ENCODE measurements around the gene LENEP.

LENEP gene

DNA sequence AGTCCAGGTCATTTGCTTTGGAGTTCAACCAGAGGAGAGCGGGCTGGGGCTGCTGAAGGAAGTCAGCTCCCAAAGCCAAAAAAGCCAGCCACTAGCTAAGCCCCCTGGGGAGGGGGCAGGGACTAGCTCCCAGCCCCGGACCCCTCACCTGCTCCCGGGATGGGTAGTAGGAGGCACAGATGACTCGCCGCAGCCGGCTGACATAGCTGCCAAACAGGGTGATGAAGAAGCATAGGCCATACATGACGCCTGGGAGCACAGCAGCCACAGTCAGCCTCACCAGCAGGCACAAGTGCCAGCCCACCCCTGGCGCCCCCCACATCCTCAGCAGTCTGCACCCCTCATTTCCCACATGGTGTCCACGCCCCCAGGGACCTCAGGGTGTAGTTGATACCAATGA lies 32.8 kb downstream of the LENEP start:
- no peak for DNase-seq (ENCODE audit: low read depth)

- DNase-seq (ENCODE audit: low read depth), result no peak
Observed at GRCh38 chr1:155026588-155026987, 33.2 kb downstream of the LENEP start.

DNA sequence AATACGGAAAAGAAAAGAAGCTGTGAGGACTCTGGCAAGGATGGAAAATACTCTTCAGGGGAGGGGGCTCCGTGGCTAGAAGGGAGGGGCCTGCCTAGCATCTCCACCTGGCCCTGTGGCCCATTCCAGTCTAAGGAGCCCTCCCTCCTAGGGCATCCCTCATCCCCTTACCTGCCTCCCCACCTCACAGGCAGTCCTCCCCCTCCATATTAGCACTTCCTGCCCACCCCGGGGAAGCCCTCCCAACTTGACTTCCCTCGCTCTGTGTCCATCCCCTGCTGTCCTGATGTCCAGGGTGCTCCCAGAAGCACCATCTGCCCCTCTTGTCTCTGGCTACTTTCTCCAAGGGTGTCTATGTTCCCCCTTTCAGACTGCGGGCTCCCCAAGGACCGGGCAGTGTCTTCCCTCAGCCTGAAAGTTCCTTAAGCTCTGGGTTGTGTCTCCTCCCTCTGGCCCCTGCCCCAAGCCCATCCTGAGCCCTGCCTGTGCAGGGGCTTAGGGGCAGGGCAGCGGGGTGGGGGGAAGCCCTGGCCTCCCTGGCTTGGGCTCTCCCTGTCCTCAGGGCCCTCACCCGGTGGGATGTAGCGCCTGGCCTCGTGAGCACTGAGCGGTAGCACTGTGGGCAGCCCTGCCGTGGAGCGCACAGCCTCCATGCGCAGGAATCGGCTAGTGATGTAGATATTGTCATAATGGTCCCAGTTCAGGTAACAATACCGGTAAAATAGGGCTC lies 36.3 kb downstream of the LENEP start:
- no peak for DNase-seq (ENCODE audit: low read depth)

DNA sequence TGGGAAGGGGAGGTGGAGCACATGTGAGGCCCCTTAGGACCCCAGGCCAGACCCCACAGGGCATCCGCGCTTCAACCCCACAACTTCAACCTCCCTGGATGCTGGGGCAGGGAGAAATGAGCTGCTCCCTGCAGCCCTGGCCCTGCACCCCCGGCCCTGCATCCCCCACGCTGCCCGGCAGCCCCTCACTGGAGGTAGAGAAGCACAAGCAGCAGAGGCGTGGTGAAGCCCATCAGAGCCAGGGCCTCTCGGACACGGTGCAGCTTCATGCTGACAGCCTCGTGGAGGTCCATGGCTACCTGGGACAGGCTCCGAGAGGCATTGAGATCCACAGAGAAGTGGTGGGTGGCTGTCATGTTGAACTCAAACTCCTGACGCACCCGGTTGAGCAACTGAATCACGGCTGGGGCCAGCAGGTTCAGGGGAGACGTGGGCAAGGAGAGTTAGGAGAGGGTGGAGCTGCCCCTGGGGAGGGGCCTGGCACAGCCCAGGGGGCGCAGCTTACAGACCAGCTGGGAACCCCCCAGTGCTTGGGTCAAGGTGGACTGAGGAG lies 36.9 kb downstream of the LENEP start:
- no peak for DNase-seq (ENCODE audit: low read depth)

DNA sequence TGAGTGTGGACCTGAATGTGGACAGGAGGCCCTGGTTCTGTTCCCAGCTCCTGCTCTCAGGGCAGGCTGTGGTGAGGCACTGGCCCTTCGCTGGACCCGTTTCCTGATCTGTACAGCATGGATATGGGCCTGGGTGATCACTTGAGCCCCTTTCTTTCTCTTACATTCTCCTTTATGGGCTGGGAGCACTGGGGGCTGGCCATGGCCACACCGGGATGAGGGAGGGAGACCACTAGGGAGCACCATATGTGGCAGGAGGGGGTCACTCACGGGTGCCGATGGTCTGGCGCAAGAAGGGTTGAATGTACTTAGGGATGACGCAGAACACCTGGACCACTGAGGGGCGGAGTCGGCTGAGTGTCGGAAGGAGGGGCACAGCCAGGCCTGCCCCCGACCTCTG lies 37.5 kb downstream of the LENEP start:
- no peak for DNase-seq (ENCODE audit: low read depth)

GRCh38 chr1:155032886-155033285 lies 39.5 kb downstream of the LENEP start:
- no peak for DNase-seq (ENCODE audit: low read depth)

GRCh38 chr1:155033524-155033923 lies 40.1 kb downstream of the LENEP start, which contains the start of the genes DCST1 and DCST2:
TSS of gene DCST1 (plus strand) at chr1:155033824. CDS start at chr1:155034037, 213 bp downstream.
TSS of gene DCST2 (minus strand) at chr1:155033781. CDS start at chr1:155033701, 80 bp downstream.
- no peak for DNase-seq (ENCODE audit: low read depth)

DNA sequence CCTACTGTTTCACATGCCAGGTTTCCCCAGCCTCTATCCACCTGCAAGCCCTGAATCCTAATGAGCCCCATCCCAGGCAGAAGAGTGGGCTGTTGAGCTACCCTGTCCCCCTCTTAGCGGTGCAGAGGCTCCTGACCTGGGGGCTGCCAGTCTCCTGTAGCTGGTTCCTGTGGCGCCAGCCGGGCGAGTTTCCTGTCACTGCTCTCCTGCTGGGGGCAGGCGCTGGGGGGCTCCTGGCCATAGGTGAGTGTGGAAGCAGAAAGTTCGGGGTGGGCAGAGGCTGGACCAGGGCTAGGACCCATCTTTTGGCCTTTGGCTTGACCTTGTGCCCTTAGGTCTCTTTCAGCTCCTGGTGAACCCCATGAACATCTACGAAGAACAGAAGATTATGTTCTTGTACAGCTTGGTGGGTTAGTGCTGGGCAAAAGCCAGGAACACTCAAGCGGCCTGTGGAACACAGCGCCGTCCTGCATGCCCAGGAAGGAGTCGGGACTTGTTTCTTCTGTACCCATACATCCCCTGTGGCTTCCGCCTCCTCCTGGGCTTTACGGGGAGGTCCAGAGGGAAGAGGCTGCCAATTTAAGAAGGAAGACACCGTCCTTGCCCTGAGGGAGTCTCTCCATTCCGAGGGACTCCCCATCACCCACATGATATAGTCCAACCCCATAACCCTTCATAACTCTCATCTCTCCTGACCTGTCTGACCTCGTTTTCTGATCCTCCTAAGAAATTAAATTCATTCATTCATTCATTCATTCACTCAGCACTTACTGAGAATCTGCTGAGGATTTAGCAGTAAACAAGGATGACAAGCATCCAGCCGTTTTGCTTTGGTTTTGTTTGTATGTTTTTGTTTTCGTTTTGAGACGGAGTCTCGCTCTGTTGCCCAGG lies 41.2 kb downstream of the LENEP start:
- DNase-seq (ENCODE audit: low read depth), result no peak

DNA sequence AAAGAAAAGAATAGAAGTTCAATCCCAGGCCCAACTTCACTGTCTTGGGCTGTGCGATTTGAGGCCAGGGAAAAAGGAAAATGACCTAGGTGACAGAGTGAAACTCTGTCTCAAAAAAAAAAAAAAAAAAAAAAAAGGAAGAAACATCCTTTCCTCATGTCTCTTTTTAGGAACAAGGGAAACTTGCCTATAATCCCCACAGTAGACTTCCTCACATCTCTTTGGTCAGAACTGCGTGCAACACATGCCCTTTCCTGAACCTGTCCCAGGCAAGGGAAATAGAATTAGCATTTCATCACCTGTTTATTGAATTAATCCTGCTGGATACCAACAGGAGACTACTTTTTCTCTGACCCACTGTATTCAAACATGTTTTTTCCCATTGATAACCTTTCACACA lies 42.5 kb downstream of the LENEP start:
- DNase-seq (ENCODE audit: low read depth), result no peak

DNA sequence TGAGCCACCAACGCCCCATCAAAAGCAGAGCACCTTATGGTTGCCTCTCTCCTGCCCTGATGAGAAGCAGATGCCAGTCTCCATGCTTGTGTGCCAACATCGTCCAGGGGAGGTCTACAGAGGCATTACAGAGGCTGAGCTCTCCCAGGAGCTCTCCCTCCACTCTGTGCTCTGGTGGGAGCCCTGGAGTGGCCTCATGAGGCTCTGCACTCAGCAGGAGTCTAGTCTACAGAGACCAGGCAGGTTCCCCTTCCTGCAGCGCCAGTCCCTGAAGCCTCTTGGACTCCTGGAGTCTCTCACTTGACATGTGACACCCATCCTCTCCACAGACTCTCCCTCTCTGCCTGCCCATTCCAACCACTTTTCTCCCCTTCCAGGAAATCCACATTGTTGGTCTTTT lies 43.7 kb downstream of the LENEP start:
- DNase-seq (ENCODE audit: low read depth), result no peak

DNA sequence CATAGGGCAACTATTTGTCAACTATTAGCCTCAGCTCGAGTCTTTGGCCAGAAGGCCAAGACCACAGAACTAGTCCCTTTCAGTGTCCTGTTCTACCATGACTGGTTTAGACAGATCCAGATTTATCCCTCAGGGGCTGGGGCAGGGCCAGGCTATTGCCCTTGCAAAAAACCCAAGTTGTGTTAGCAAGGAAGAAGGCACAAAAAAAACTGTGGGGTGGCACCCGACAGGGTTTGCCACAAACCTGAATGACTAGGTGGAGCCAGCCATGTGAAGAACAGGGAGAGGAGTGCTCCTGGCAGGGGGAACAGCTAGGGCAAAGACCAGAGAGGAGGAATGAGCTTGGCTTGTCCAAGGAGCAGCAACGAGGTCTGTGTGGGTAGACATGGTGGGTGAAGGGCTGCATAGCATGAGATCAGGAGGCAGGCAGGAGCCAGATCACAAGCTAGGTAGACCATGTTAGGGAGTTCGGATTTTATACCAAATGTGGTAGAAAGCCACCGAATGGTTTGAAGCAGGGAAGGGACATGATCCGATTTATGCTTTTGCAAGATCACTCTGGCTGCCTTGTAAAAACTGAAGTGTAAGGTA lies 44.6 kb downstream of the LENEP start:
- no peak for DNase-seq (ENCODE audit: low read depth)

DNA sequence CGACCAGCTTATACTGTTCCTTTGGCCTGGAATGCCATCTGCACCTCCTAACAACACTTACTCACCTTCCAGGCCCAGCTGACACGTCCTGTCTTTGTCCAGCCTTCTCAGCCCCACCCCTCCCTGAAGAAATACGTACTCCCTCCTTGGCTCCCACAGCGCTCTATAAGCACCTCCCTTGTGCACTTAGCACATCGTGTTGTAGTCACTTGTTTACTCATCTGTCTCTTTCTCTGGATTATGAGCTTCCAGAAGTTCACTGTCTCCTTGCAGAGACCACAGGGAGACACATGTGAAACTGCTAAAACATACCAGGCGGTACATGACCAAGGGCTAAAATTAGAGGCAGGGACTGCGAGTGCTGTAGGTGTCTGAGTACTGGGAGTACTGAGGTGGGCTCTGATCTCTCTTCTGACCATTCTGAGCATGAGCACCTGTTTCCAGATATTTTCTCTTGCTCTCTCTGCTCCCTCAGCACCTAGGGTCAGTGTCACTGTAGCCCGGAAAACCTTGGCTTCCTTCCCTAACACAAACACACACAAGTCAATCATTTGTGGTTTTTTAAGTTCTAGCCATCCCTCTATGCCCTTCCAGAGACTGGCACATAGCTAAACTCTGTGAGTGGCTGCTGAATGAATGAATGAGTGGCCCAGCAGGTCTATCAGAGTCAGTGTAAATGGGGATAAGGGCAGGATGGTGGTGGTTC lies 45.4 kb downstream of the LENEP start:
- no peak for DNase-seq (ENCODE audit: low read depth)

- DNase-seq (ENCODE audit: low read depth), result no peak
Observed at GRCh38 chr1:155039308-155039669, 45.9 kb downstream of the LENEP start.

DNA sequence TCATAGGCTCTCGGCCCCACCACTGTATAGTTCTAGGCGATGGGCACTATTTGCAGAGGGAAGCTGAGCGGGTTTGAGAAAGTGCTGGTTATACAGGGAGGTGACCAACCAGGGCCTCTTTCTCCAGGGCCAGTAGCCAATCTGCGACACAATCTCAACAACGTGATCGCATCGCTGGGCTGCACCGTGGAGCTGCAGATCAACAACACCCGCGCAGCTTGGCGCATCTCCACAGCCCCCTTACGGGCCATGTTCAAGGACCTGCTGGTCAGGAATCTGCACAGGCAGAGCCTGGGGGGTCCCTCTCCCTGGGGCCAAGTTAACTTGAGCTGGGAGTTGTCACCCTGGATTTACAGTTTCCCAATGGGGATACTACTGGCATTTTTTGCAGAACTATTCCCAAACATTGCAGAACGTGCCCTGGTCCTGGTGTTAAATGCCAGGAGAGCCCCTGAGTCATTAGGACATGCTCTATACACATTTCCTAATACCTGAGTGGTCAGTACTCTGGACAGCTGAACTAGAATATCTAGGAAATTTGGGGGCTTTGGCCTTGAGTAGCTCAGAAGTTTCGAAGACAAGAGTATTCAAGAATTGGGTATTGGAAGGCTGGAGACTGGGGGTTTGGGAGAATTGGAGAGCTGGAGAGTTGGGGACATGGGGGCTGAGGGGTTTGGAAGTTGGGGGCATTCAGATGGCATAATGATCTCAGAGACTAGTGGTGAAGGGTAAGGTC lies 47.1 kb downstream of the LENEP start:
- no peak for DNase-seq (ENCODE audit: low read depth)

DNA sequence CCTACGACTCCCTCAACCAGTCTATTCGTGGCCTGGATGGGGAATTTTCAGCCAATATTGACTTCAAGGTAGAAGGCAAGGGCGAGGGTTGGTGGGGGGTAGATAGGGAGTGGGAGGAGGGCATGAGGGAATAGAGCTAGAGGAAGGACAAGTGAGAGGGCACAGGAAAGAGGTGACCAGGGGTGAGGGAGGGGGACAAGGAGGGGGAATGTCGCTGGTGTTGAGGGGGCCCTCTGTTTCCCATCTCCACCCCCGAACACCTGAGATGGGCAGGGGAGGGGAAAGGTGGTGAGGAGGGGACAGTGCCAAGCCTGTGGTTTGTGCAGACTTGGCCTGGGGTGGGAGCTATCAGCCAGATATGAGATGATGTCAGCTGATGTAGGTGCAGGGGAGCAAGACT lies 49.4 kb downstream of the LENEP start:
- DNase-seq (ENCODE audit: low read depth), result no peak

GRCh38 chr1:155043301-155043702 lies 49.9 kb downstream of the LENEP start:
- no peak for DNase-seq (ENCODE audit: low read depth)

- no peak for DNase-seq (ENCODE audit: low read depth)
Observed at GRCh38 chr1:155043793-155044192, 50.4 kb downstream of the LENEP start.
